HG03520 (cell line): ENCODE results near the gene KBTBD8.

Experiments
- ATAC-seq: cut with Tn5 transposase; IDR thresholded peaks from one replicate; pipeline ENCODE4 v1.9.1; 2021; ENCODE audit warnings: mild to moderate bottlenecking, moderate library complexity; ENCODE audit not compliant: unreplicated experiment

Gene KBTBD8

GRCh38 chr3:66996696-66997095 lies 1.4 kb upstream of the KBTBD8 start:
- no peak for ATAC-seq

DNA sequence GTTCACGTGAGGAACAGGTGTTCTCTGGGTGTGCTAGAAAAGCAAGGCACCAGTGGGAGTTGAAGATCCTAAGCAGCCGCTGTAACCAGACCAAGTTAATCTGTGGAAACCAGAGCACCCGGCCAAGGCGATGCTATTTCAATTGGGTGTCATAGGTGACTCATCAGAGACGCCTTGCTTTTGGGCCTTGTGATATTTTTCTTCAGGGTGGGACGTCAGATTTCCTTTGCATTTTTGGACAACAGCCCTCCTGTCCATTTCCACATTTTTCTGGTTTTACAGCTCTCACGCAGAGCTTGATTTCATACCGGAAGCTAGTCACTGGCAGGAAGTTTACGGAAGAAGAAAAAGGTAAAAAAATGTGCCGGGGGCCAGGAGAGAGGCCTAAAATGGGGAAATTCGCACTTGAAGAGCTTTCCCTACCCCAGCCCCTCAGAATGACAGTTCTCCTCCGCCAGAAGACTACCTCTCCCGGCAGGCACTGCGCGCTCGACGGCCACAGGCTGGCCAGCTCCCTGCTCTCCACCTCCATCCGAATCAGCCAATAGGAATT lies 471 bp upstream of the KBTBD8 start:
- no peak for ATAC-seq

- ATAC-seq: no peak
Measured at GRCh38 chr3:66998904-66999235, 763 bp downstream of the KBTBD8 start.

DNA sequence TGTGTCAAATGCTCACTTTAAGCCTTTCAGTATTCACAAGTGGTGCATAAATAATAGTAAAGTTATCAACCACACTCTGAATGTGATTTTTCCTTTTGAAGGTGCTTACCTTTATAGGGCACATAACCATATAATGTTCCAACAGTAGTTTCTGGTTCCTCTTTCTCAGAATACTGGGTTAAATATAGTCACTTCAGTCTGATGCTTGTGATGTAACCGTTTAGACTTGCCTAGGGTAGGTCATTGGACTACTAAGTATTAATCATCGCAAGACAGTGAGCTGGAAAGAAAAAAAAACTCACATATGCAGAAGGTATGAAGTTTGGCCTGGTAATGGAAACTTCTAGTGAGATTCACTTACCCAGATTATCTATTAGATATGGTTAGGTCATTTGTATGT lies 1.9 kb downstream of the KBTBD8 start:
- peak; percentile 40 for ATAC-seq

DNA sequence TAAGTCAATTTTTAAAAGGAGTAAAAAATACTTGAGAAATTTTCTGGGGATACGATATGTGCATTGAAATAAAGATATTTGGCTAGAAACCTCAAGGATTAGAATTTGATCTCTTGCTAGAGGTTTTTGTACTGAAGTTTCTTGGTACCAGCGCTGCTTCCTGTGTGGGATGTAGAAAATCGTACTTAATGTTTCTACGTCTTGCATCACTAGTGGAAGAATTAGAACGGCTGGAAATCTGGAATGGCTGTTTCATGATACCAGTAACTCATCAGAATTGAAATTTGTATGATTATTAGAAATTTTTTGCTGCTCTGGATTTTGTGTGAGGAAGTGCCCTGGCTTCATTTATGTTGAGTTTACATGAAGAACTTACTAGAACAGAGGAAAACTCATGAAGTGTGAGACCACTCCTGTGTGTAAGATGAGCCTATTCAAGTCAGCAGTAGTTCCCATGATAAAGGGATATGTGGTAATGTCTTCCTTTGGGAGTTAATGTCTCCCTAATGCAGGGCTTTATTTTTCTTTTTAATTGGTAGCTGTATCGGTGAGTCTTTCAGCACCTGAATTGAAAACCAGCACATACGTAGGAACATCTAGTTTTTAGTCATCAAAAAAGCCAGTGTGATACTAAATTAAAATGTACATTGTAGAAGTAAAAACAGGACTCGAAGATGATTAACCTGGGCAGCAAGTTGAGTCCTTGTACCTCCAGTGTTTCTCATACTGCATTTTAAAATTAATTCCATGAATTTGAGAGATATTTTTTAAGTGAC lies 3.2 kb downstream of the KBTBD8 start:
- ATAC-seq: no peak

DNA sequence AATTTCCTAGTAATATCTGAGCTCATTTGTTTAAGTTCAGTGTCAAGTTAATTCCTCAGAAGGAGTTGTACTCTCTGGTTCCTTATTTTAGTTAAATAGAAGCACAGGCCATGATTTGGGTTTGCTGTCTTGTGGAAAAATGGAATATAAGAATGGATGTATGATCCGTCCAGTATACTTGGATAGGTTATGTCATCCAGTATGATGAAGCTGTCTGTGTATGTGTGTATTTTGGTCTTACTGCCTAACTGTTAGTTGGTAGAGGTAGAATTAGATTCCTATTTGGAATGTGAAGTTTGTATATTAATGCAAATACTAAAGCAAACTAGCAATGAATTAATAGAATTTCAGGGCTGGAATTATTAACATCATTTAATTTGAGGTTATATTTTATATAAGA lies 7.9 kb downstream of the KBTBD8 start:
- ATAC-seq: no peak

DNA sequence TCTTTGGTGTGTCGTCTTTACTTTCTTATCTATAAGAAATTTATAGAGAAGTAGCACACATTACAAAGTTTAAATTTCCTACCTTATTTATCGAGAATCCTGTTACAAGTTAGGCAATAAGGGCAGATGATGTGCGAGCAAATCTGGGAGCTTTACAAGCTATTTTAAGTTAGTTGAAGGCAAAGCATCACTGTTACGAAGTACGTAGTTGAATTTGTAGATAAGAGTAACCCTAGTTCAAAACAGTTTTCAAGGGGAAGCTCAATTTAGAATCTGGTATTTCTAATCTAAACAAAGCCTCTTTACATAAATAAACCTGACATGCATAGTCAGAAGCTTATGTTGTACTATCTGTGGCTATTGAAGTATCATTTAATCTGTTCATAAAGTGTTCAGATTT lies 8.4 kb downstream of the KBTBD8 start:
- ATAC-seq: no peak

DNA sequence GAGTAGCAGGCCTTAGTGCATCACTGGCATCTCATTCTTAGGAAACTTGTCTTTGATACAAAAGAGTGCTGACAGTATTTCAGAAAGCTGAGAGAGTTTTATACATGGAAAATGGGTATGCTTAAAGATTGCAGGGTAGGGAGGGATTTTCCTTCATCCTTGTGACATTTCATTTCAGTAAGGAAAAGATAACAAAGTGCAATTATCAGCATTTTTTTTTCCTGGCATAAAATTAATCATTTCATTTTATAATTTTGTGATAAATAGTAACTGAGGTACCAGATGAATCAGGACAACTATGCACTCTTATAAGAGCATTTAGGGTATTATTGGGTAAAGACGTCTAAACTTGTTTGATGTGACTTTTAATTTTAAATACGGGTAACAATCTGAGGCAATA lies 10.3 kb downstream of the KBTBD8 start:
- no peak for ATAC-seq

DNA sequence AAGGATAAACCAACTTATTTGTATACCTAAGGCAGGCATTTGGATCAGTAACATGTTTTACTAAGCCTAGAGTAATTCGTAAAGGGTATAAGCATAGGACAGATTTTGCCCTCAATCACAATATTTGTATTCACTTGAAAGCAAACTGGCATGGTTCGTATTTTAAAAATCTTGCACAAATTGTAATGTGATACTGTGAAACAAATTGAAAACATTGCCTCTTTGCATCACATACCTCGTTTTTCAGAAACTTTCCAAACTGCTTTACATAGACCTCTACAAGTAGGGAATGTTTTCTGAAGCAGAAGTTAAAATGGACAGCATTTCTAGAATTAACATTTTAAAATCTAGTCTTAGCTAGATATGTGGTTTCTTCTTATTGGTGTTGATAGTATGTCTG lies 11.6 kb downstream of the KBTBD8 start:
- ATAC-seq: no peak

GRCh38 chr3:67011414-67012131 lies 13.5 kb downstream of the KBTBD8 start:
- ATAC-seq: no peak

DNA sequence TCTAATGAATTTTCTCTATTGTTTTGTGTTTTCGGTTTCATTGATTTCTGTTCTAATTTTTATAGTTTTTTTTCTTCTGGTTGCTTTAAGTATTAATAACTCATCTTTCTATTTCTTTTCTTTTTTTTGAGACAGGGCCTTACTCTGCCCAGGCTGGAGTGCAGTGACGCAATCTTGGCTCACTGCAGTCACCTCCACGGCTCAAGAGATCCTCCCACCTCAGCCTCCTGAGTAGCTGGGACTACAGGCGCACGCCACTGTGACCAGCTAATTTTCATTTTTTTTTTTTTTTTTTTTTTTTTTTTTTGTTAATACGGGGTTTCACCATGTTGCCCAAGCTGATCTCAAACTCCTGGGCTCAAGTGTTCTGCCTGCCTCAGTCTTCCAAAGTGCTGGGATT lies 14.5 kb downstream of the KBTBD8 start:
- no peak for ATAC-seq

DNA sequence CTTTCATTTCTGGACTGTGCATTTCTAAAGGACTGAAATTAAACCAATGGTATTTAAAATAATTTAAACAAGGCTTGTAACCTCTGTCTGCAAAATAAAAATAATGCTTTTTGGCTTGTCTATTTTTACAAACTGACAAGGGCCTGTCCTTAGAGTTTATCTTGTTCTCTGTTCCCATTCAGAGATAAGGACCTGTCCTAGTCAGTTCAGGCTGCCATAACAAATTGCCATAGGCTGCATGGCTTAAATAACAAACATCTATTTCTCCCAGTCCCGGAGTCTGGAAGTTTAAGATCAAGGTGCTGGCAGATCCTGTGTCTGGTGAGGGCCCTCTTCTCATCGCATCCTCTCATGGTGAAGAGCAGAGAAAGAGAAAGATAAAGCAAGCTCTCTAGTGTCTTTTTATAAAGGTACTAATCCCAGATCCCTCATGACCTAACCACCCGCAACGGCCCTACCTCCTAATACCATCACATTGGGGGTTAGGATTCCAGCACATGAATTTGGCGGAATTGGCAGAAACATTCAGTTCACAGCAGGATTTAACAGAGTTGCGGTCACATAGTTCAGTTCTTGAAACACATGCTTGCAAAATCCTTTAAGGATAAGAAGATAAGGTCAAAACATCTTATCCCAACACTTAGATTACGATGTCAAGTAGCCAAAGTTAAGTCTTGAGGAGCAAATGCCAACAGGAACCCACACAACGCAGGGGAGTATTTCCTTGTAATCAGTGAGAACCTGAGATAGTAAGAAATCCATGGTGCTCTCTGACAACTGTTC lies 17.8 kb downstream of the KBTBD8 start:
- ATAC-seq: no peak

- no peak for ATAC-seq
Measured at GRCh38 chr3:67016522-67017080, 18.5 kb downstream of the KBTBD8 start.

GRCh38 chr3:67017211-67017610 lies 19.1 kb downstream of the KBTBD8 start:
- no peak for ATAC-seq

GRCh38 chr3:67018105-67018788 lies 20.1 kb downstream of the KBTBD8 start:
- ATAC-seq: no peak

DNA sequence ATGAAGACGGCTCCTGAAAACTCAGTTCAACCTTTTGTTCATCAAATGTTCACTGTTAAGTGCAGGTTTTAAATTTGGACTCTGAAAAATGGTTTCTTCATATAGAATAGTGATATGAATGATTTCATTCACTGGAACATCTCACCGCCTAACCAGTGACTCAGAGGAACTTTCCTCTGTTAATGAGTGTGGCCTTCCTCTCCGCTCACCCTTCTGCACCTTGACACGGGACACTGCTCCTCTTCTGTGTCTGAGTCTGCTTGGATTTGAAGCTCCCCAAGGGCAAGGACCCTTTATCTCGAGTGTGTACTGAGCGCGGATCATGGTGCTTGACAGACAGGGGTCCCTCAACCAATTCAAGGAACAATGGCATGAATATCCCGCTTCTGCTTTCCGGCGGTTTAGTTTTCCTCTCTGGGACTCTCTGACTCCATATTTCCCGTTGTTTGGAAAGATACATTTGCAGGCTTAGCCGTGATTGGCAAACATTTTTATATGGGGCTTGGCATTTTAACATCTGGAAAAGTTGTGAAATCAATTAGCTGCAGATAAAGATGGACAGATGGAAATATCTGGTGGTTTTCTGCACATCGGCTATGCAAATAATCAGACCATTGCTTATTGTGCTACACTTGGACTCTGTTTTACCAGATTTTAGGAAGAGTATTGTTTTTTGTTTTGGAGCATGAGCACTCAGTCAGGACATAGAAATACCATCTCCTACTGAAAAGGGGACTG lies 20.9 kb downstream of the KBTBD8 start:
- peak; percentile 46 for ATAC-seq

- no peak for ATAC-seq
Measured at GRCh38 chr3:67028001-67028784, 30.1 kb downstream of the KBTBD8 start.

- no peak for ATAC-seq
Measured at GRCh38 chr3:67030785-67031740, 33.0 kb downstream of the KBTBD8 start.
